ENCODE data around the gene WDR26.
"Not testable (repeated sequence)": the region's sequence is repeated elsewhere in the genome, so short reads cannot be mapped to it uniquely, and the experiment has no call there.

The WDR26 gene

GRCh38 chr1:224434691-224435317, at the start of gene WDR26:
Gene WDR26 (minus strand): TSS chr1:224434797.
- DNase-seq (ENCODE audit: low spot score) = peak; percentile 96

GRCh38 chr1:224483206-224483605, 48.6 kb upstream of the WDR26 start:
- not testable (repeated sequence) for DNase-seq (ENCODE audit: low spot score)

More at GRCh38 chr1:224434691-224435317, at the start of gene WDR26:
- TF ChIP-seq CTCF (IDR thresholded peaks at IDR 0.05; ENCODE audit: extremely low read depth, missing control alignments) = no peak

- TF ChIP-seq CTCF (IDR thresholded peaks at IDR 0.05; ENCODE audit: extremely low read depth, missing control alignments) = no peak
- DNase-seq (ENCODE audit: low spot score) = no peak
Observed at GRCh38 chr1:224482619-224483018, 48.0 kb upstream of the WDR26 start.

GRCh38 chr1:224481601-224482000, 47.0 kb upstream of the WDR26 start:
- TF ChIP-seq CTCF (IDR thresholded peaks at IDR 0.05; ENCODE audit: extremely low read depth, missing control alignments) = no peak
- no peak for DNase-seq (ENCODE audit: low spot score)

- not testable (repeated sequence) for DNase-seq (ENCODE audit: low spot score)
Observed at GRCh38 chr1:224480888-224481459, 46.4 kb upstream of the WDR26 start.

GRCh38 chr1:224480200-224480599, 45.6 kb upstream of the WDR26 start:
- not testable (repeated sequence) for DNase-seq (ENCODE audit: low spot score)

GRCh38 chr1:224472806-224473205, 38.2 kb upstream of the WDR26 start:
- DNase-seq (ENCODE audit: low spot score) = no peak
- TF ChIP-seq CTCF (IDR thresholded peaks at IDR 0.05; ENCODE audit: extremely low read depth, missing control alignments) = no peak

DNA sequence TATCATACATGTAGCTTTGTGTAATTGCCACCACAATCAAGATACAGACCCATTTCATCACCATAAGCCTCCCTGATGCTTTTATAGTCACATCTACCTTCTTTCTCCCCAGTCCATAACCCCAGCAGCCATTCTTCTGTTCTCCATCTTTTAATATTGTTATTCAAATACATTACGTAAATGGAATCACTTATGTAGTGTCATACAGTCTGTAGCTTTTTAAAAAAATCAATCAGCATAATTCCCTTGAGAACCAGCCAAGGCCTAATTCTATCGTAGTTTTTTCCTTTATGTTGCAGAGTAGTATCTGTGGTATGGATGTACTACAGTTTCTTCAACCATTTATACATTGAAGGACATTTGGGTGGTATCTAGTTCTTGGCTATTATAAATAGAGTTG, 31.6 kb upstream of the WDR26 start:
- TF ChIP-seq CTCF (IDR thresholded peaks at IDR 0.05; ENCODE audit: extremely low read depth, missing control alignments) = no peak
- no peak for DNase-seq (ENCODE audit: low spot score)

GRCh38 chr1:224459966-224460365, 25.4 kb upstream of the WDR26 start:
- no peak for DNase-seq (ENCODE audit: low spot score)
- no peak for TF ChIP-seq CTCF (IDR thresholded peaks at IDR 0.05; ENCODE audit: extremely low read depth, missing control alignments)
